Activated naive CD8-positive, alpha-beta T cell treated with anti-CD3 and anti-CD28 coated beads, Interleukin-2, amount 50 U/mL, for 16 hours (primary cell): ENCODE data around the gene CD7.

ENCODE experiments used
- DNase-seq: peaks from one replicate; pipeline ENCODE4 v3.0.0-alpha.2; 2020; ENCODE audit warnings: low read depth, low spot score

CD7 gene

DNA sequence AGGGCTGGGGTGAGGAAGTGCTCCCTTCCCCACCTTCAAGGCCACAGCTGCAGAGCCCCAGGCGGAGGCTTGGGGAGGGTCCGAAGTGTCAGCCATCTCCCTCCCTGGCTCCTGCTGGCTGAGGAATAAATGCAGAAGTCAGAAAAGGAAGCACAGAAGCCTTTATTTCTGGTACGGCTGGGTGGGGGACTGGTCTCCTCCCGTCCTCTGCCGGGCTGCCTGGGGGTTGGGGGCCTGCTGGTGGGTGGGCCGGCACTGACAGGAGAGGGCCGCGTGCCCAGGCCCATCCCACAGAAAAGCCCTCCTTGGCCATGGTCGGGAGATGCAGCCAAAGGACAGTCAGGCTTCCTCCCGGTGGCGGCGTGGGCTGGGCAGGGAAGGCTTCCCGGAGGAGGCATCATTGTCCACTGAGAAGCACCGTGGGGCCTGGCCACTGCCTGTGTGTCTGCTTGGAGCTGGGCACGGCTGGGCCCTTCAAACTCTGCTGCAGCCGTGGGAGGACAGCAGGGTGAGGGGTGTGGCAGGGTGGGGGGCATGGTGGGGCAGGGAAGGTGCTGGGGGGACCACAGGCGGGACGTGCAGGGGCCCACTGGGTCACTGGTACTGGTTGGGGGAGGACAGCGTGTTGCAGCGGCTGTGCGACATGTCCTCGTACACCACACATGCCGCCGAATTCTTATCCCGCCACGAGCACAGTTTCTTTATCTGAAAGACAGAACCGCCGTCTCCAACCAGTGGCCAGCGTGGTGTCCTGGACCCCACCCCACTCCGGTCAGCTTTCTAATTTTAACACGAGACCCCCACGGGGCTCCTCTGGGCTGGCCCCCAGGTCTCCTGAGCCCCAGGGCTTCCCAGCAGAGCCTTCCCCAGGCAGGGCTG lies 2.4 kb downstream of the CD7 start:
- no peak for DNase-seq

DNA sequence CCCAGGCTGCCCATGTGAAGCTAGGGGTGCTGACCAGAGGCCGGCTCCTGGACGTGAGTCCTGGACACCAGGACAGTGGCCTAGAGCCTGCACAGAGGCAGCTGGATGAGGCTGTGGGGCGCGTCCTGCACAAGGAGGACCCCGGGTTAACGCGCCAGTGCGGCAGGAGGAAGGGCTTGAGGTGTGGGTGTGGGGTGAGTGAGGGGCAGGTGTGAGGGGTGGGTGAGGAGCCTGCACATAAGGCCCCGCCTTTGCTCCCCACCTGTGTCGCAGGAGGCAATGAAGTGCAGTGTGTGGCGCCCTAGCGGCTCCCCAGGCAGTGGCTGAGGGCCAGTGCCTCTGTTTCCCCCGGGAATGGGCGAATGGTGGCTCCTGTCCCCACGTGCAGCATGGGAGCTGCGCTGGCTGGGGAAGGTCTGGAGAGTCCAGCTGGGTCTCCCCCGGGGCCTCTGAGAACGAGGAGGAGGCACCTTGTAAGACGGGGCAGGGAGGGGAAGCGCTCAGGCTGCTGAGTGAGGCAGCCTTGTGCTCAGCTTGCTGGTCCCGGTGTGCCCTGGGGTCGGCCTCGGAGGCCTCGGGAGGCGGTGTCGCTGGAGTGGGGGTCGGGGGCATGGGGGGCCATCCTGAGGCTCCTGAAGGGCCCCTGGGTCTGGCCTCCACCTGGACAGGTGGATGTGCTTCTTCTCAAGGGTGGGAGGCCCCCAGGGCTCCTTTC lies 3.2 kb downstream of the CD7 start:
- DNase-seq, result no peak

DNA sequence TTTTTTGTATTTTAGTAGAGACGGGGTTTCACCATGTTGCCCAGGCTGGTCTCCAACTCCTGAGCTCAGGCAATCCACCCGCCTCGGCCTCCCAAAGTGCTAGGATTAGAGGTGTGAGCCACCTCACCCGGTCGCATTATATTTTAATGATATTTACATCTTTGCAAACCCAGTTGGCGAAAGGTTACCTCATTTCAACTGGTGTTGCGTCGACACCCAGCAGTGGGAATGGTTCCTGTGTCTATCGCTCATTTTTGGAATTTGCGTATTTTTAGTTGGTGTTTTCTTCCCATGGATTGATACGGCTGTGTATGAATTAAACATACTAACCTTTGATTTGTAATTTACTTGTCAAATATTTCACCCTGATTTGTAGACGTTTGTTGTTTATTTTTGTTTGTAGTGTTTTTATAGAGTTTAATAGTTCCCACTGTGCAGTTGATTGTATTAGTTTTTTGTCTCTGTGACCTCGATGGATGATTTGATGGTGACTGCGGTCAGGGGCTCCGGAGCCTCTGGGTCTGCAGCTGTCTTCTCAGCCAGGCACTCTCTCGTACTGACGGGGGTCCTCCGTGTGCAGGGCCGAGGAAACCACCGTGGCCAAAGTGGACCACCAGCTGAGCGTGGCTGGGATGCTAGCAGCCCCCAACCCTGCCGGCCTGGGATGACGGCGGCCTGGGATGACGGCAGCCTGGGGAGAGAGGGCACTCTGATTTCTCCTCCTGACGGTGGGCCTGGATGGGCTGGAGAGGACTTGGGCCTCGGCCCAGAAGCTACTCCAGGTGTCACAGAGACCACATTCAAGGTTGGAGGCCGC lies 4.0 kb downstream of the CD7 start:
- no peak for DNase-seq

DNA sequence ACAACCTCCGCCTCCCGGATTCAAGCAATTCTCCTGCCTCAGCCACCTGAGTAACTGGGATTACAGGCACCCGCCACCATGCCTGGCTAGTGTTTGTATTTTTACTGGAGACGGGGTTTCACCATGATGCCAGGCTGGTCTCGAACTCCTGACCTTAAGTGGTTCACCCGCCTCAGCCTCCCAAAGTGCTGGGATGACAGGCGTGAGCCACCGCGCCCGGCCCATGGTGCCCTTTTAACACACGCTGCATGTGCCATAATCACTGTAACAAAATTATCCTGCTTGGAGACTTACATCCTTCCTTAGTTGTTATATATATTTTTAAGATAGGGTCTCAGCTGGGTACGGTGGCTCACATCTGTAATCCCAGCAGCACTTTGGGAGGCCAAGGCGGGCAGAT lies 5.4 kb downstream of the CD7 start:
- no peak for DNase-seq

DNA sequence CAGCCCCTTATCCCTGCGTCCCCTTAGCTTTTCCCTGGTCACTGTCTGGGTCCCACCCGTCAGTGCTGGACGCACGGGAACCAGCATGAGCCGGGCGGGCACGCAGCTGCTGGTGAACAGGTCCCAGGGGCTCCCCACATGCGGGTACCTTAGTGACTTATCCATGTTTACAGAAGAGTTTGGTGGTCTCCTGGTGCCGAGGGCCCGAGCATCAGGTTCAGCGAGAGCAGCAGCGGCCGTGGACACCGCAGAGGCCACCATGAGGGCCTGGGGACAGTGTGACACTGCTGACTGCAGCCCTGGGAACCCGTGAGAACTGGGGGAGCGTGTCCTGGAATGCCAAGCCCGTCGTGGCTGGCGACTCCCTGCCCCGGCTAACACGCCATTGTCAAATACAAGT lies 6.5 kb downstream of the CD7 start:
- no peak for DNase-seq

DNA sequence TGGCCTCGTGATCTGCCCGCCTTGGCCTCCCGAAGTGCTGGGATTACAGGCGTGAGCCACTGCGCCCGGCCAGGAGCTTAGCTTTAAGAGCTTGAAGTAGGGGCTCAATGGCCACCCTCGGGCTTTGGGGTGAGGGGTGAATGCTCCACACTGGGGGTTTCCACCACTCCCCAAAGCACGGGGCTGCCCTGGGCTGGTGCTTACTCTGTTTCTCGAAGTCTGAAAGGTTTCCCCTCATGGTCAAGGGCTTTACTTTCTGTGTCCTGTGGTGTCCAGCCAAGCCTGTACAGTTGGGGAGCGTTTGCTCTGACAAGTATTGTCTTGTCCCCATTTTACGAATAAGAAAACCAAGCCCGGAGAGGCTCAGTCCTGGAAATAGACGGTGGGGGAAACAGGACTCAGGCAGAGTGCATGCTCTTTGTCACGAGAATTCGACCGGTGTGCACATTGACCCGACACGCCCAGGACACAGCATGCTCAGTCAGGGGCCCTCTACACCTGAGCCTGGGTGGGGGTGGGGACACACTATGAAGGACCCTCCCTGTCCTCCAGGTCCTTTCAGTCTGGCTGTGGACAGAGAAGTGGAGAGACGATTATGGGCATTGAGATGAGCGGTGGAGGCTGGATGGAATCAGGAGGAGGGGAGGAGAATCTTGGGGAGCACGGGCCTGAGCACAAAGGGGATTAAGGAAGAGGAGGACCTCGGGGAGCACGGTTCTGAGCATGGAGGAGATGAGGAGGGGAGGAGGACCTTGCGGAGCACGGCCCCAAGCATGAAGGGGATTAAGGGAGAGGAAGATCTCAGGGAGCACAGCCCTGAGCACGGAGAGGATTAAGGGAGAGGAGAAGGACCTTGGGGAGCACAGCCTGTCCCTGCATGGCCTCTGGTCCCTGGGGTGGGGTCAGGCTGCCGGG lies 7.5 kb downstream of the CD7 start:
- DNase-seq, result no peak

DNA sequence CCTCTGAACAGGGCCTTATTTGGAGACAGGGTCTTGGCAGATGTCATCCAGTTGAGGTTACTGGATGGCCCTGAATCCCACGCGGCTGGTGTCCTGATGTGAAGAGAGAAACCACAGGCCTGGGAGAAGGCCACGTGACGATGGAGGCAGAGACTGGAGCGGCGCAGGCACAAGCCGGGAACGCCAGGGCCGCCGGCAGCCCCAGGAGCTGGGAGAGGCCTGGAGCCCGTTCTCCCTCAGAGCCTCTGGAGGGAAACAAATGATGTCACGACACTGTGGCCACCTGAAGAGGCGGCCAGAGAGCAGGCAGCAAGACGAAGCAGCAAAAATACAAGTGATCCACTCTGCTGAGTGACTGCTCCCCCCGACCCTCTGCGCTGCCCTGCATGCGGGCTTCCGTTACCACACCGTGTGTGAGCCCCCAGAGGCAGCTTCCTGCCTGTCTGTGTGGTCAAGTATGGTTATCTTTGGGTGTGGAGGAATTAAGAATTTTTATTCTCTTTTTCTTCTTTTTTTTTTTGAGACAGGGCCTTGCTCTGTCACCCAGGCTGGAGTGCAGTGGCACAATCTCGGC lies 11.6 kb downstream of the CD7 start:
- DNase-seq, result no peak

DNA sequence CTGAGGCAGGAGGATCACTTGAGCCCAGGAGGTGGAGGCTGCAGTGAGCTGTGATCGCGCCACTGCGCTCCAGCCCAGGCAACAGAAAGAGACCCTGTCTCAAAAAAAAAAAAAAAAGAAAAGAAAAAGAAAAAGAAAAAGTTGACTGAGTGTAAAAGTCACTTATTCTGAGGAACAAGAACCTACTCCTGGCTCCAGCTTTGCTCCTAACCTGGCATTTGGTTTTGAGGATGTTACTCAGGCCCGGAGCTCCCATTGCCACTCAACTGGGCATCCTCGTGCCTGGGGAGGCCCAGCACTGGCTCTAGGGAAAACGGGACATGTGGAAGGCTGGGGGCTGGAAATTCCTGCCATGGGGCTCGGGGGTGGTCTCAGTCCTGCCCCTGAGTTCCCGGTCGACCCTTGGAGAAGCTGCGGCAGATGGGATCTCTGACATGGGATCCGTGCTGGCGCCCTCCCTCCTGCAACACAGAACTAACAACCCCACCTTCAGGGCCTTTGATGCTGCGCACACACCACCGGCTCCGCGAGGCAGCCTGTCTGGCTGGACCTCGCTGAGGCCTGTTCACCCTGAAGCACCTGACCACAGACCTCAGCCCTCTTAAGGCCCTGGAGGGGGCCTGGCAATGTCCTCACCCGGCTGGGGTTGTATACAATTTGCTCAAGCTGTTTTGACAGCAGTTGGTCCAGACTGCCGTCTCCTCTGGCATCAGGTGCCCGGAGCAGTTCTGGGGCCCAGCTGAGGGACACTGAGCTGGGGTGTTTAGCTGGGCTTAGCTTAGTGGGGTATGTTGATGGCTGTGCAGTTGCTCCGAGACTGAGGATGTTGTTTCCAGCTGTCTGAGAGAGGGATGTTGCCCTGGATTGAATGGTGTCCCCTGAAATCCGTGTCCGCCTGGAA lies 12.3 kb downstream of the CD7 start:
- no peak for DNase-seq

DNA sequence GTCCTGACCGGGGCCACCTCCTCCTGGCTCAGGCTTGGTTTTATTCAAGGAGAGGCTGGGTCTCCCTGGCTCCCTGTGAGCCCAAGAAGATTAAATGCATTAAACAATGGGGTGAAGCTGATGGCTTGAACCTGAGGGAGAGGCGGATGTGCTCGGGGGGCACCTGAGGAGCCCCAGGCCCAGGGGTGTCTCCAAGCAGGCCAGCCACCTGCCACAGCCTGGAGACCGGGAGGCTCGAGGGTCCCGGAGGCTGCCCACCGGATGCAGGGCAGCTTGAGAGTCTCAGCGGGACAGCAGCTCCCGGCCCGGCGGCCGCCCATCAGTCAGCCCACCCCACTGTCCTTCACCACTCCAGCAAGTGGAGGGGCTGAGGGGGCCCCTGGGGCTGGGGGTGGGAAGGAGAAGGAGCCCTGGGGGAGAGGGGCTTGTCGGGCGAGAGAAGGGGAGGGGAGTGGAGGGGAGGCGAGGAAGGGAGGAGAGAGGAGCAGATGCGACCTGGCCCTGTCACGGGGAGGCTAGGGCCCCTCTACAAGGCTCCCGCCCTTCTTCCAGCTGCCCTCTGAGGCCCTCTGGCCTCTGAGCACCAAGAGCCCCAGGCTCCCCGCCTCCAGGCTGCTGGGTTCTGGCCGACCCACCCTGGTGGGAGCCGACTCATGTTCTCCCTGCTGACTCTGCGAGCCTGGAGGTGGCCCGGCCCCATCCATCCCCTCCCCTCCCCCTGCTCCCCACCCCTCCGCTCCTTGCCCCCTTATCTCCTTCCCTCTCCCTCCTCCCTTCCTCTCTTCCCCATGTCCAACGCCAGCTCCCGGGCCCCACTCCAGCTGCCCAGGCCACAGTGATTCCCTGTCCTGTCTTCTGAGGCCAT lies 13.2 kb downstream of the CD7 start:
- DNase-seq, result no peak

DNA sequence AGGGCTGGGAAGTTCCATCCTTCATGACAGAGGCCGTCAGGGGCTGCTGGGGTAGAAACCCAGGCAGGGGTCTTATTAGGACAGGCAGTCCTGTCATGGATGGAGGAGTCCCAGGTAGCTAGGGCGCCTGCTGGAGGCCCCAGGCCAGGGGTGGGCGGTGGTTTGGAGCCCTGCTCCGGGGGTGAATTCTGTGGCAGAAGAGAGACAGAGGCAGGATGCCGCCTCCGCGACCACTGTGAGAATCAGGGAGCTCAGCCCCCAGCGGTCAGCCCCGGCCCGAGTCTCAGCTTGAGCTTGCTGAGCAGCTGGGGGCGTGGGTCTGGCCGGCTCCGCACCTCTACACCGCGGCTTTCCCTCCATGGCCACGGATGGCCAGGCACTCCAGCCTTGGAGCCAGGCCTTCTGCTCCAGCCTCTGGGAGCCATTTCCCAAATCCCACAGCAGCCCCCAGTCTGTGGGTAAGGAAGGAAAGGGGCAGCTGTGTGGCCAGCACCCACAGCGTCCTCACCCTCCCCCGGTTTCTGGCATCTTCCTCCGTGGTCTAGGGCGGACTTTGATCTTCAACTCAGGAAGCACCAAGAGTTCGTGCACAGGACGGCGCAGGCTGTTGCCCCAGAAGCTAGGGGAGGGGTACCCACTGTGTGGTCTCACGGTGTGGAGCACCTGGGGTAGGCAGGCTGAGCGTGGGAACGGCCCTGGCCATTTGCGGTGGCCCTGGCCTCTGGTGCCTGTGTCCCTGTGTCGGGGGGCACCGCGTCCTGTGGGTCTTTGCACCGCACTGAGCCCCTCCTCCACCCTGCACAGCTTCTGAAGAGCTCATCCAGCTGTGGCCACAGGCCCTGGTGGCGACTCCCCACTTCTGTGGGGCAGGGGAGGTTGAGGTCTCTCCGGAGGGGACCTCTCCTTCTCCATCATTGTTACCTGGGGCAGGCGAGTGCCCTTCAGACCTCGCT lies 14.1 kb downstream of the CD7 start:
- DNase-seq, result no peak

DNA sequence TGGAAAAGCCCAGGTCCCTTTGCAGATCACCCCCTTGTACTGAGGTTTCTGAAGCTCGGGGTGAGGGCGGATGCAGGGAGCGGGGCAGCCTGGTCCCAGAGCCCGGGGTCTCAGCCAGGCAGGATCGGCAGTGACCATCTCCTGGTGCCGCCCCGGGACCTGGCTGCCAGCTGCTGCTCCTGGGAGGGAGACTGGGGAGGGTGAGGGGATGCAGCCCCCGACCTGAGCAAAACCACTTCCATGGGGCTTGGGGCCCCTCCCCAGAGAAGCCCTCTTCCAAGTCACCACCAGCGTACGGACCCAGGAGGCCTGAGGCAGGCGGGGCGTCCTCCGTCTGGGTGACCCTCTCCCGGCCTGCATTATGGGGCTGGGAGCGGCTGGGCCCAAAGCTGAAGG lies 14.8 kb downstream of the CD7 start:
- no peak for DNase-seq

DNA sequence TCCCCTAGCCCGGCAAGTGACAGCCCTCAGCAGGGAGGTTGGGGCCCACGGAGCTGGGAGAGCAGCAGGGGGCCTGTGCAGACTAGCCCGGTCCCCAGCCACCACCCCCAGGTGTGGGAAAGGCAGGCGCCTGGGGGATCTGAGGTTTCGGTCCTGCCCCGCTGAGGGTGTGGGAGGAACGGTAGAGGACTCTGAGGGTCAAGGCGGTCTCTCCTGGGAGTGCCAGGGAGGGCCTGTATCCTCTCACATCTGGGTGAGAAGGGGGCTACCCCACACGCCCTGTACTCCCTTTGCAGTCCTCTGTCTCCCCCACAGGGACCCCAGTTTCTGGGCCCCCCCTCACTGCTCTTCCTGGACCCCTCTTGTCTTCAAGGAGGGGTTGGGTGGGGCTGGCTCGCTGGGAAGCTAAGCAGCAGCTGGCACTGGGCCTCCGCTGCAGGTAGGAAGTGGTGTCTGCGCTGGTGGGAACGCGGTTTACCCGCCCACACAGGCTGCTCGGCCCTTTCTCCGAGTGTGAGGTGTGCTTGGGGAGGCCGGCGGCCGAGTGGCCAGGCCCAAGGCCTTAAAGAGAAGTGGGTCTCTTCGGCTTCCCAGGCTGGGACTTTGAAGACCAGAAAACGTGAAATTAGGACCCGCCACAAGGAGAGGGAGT lies 15.4 kb downstream of the CD7 start:
- DNase-seq, result no peak

DNA sequence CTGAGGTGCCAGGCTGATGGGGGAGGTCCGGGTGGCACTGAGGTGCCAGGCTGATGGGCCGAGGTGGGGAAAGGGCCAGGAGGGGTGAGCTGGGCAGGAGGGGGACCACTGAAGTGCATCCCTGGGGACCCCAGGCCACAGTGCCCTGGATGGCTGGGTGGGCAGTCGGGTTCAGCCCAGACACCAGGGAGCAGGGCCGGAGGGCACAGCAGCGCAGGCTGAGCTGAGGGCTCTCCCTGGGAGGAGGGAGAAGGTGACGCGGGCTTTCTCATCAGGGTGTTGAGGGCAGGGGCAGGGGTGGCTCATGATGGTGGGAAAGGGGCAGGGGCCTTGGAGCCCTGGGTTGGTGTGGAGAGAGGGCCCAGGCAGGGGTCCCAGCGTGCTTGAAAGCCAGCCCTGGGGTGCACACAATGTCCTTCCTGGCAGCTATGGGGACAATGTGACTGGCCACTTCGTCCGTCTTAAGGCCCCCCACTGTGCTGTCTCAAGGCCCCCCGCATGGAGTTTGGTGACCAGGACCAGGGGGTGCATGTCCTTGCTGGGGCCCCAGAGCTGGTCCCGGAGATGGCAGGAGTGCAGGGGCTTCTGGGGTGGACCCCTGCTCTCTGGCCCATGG lies 16.0 kb downstream of the CD7 start:
- no peak for DNase-seq

DNA sequence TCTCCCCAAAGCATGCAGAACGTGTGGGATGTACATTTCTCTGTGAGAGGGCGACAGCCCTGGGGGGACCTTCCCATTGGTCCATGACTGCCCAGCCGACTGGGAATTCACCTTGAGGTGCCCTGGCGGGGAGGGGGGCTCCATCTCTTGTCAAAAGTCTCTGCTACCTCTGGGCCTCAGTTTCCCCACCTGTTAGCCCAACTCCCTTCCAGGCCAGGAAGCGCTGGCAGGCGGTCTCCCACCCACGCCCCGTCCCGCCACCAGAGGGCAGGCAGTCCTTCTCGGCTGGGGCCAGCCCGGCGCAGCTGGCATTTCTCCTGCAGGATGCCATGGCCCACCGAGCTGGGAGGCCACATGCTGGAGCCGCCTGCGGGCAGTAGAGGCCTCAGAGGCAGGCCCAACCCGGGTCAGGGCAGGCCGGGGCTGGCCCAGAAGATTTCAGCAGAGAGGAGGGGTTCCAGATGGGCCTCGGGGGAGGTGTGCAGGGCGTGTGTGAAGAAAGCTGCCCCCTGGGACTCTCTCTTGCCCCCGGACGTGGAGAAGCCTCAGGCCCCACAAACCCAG lies 16.6 kb downstream of the CD7 start:
- no peak for DNase-seq

DNA sequence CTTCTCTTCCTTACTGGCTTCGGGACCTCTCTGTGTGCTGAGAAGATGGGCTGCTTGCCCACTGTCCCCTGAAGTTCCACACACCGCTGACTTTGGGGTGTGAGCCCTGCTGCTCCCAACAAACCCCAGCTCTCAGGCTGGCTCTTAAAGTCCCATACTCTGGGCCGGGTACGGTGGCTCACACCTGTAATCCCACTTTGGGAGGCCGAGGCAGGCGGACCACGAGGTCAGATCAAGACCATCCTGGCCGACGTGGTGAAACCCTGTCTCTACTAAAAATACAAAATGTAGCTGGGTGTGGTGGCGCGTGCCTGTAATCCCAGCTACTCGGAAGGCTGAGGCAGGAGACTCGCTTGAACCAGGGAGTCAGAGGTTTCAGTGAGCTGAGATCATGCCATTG lies 17.2 kb downstream of the CD7 start:
- no peak for DNase-seq

DNA sequence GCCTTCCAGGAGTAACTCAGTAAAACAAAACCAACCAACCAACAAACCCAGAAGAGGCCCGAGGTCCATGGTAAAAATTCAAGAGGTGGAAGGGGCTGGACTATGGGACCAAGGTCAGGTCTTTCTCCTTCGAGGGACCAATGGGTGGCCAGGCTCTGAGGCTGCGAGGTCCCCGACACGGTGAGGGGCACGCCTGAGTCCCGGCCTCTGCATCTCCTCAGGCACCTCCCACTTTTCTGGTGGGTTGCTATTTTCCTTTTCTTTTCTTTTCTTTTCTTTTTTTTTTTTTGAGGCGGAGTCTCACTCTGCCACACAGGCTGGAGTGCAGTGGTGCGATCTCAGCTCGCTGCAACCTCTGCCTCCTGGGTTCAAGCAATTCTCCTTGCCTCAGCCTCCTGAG lies 18.0 kb downstream of the CD7 start:
- no peak for DNase-seq
